GM18861 (cell line): ENCODE data around the gene ERVFRD-1.
A peak's percentile ranks its signal among the peaks of the same experiment; 100 is the strongest.

Experiments used
- ATAC-seq: cut with Tn5 transposase; IDR thresholded peaks from one replicate; pipeline ENCODE4 v1.9.1; 2021; ENCODE audit not compliant: unreplicated experiment

The ERVFRD-1 gene, protein sequence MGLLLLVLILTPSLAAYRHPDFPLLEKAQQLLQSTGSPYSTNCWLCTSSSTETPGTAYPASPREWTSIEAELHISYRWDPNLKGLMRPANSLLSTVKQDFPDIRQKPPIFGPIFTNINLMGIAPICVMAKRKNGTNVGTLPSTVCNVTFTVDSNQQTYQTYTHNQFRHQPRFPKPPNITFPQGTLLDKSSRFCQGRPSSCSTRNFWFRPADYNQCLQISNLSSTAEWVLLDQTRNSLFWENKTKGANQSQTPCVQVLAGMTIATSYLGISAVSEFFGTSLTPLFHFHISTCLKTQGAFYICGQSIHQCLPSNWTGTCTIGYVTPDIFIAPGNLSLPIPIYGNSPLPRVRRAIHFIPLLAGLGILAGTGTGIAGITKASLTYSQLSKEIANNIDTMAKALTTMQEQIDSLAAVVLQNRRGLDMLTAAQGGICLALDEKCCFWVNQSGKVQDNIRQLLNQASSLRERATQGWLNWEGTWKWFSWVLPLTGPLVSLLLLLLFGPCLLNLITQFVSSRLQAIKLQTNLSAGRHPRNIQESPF

DNA sequence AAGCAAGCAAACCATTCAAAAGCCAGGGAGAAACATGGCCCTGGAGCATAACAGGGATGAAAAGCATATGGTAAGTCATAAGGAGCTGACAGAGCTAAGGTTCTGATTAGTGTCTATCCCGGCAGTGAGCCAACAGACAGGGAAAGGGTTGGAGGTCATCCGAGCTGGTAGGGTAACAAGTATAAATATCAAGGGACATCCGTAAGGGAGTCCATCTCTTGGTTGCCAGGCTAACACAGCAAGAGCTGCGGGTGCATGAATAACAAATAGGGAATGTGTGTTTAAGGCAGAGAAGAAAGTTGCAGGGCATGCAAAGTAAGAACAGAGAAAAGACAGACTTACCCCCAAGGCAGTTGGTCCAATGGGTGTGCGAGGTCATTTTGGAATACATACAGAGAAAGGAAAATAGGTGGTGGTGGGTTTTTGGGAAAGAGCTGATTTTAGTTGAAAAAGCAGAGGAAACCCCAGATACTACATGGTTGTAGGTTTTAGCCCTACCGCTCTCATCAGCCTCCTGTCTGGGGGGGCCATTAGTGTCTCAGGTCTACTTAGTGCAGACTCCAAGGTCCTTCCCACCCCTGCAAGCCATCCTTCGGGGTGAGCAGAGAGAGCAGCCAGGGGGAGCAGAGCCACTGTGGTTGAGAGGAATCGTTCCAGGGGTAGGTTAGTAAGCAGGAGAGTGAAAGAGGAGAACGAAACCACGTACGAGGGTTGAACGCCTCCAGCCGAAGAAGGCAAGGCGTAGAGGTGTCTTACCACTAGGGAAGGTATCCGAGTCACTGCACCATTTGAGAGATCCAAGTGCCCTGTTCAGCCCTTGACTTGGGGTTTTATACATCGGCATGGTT is at the start of gene ERVFRD-1:
TSS of gene ERVFRD-1 (minus strand) at position 805 of the 848 bp plus-strand sequence. CDS start 6,415 bp downstream, outside the sequence.
- no peak for ATAC-seq

DNA sequence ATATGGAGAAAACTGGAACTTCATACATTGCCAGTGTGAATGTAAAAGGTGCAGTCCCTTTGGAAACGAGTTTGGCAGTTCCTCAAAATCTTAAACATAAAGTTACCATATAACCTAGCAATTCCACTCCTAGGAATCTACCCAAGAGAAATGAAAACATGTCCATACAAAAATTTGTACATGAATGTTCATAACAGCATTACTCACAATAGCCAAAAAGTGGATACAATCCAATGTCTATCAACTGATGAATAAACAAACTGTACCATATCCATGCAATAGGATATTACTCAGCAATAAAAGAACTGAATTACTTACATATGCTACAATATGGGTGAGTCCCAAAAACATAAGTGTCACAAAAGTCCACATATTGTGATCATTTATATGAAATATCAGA is 48.7 kb upstream of the ERVFRD-1 start:
- ATAC-seq: no peak

DNA sequence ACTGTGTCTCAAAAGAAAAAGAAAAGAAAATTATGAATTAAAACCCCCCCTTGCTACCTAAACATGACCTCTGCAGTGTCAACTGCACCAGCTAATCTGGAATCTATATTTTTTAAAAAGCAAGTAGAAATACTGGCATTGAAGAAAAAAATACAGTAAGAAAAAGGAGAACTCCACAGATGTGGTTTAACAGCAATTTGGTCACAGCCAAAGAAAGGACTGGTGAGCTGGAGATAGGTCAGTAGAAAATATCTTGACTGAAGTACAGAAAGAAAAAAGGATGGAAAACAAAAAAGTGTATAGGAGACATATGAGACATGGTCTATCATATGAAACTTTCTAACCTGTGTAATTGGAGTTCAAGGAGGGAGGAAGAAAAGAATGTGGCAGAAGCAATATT is 44.1 kb upstream of the ERVFRD-1 start:
- no peak for ATAC-seq

DNA sequence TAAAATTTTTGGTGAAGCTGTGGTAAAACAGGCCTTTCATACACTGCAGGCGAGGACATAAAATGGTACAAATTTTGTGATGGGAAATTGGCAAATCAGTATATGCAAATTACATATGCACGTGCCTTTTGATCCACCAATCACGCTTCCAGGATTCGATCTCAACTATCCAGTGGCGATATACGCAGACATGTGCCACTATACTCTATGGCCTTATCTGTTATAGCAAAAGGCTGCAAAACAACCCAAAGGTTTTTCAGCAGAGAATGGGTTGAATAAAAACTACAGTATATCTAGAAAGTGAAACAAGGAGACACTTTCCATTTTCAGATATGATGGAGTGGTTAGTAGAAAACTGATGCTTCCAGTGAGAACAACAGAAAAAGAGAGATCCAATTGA is 41.9 kb upstream of the ERVFRD-1 start:
- no peak for ATAC-seq

DNA sequence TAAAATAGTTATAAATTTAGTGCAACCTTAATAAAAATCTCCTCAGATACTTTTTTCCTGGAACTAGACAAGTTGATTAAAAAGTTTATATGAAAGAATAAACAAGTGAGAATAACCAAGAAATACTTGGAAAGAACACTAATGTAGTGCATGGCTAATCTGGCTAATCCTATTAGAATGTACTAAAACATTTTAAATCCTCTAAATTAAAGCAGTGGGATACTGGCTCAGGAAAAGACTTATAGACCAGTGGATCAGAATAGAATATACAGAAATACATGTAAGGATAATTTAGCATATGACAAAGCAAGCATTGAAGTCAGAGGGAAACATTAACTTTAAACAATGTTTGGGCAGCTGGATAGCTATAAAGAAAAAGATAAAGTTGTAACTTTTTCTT is 41.1 kb upstream of the ERVFRD-1 start:
- ATAC-seq: no peak

DNA sequence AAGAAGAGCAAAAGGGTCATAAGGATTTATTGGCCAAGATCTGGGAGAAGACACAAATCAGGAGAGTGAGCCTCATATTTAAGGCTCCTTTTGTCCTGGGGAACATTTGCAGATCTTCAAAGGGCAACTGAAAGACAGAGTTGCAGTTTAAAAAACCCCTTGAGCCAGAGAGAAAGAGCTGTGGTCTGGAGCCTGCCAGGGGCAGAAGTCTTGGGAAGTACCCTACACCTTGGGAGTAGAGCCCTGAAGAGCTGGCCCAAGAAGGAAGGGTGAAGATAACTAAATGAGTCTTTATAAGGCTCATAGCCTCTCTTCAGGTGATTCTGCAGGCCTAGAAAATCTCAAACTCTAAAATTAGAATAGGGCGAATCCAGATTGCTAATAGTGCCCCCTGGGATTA is 40.0 kb upstream of the ERVFRD-1 start:
- no peak for ATAC-seq

DNA sequence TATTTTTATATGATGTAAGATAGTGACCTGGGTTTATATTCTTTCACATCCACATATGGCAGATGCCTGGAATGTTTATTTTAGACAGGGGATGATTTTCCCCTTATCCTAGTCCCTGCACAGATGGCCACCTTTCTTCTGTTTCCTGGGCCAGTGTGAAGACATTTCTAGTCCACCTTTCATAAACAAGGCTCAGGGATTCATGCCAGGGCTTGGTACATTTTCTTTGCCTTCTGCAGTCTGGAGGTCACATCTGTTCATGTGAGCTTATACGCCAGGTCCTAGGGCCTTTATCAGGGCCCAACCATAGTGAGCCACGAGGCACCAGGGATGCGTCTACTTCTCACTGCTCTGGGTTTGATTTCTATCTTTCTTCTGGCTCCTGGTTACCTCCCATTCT is 38.0 kb upstream of the ERVFRD-1 start:
- ATAC-seq: no peak

DNA sequence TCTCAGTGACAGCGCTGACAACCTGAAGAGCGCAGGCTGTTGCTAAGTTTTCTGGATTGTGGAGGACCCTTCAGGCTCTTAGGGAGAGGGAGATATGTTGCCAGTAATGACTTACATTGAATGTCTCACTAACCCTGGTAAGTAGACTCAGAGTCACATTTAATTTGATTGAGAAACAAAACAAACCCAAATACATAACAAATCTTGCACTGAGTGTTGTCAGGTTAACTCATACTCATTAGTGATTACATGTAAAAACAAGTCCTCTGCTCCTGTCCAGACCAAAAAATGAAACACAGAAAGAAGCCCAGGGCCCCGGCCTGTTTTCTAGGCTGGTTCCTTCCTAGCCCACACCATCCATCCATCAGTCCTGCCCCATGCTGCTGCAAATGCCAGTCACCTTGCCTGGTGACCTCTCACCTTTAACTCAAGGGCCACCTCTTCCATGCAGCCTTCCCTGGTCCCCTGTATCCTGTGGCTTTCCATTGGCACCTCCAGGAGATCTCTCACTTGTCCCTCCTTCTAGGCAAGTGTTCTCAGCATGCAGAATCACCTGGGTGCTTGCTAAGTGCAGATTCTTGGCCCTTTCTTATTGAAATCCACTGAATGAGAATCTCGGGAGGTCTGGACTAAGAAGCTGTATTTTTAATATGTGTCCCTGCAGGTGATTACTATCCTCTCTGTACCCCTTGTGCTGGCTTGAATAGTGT is 34.7 kb upstream of the ERVFRD-1 start:
- no peak for ATAC-seq

DNA sequence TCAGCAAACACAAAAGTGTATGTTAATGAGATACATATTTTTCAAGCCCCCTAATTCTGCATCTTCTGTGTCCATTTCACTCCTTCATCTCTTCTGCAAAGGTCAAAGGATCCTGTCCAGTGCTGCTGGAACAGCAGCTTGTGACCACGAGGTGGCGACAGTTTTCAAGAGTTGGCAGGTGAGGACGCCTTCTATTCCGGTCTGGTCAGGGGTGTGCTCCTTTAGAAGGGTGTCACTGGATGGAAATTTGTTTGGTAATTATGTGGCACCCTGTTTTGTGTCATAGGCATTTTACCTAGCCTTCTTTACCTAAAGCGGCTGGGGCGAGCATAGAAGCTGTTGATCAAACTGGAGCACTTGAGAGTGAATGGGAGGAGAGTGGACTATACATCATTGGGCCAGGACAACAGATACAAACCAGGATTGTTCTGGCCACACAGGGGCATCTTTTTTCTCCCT is 32.9 kb upstream of the ERVFRD-1 start:
- peak; percentile 72 for ATAC-seq

DNA sequence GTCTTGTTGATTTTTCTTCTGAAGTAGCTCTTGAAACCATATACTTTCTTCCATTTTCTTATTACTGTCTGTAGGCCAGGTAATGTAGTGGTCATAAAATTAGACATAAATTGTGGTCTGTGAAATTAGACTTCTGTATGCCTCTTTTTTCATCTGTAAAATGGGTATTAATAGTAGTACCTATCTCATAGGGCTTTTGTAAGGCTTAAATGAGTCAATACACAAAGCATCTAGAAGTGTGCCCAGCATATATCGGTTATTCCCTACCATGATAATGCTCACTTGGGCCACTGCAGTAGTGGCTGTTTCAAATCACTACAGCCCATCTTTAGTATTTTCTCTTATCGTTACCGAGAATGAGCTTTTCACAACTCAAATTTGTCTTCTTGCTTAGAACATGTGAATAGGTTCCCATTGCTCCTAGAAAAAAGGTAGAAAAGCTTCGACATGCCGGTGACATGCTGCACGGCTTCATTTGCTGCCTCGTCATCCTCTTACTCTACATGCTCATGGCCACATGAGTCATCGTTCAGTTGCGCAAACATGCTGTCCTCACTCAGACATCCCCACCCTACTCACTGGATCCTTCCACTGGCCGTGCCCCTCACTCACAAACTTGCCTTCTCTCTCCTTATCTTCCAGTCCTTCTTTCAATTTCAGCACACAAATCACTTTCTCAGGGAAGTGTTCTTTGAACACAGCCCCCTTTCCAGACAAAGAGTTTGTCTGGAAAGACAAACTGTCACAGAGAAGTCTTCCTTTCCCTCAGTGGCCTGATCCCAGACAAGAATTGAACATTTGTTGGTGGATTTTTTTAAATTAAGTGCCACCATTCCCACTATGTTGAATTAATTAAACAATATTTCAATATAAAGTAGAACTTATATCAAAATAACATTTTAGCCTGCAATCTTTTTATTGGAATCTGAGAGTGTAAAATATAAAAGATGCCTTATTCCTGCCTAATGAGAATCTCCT is 32.2 kb upstream of the ERVFRD-1 start:
- ATAC-seq: no peak

DNA sequence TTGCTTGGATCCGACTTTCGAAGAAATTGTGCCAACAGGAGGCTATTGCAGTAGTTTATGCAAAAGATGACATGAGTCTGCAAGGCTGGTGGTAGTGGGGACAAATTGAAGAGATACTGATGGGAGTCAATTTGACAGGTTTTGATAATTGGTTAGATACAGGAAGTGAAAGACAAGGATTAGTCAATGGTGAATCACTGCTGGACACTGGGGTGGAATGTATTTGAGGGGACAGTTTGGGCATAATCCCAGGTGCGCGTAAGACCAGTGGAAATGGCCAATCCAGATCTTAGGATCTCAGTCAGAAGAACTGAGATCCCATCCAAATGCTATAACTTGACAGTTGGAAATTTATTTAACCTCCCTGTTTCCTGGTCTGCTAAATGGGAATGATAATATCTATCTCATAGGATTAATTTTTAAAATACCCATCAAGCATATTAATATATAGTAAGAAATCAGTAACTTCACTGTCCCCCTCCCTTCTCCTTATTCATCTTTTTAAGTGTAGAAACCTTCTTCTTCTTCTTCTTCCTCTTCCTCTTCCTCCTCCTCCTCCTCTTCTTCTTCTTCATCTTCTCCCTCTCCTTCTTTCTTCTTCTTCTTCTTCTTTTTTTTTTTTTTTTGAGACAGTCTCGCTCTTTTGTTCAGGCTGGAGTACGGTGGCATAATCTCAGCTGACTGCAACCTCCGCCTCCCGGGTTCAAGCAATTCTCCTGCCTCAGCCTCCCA is 30.9 kb upstream of the ERVFRD-1 start:
- no peak for ATAC-seq

DNA sequence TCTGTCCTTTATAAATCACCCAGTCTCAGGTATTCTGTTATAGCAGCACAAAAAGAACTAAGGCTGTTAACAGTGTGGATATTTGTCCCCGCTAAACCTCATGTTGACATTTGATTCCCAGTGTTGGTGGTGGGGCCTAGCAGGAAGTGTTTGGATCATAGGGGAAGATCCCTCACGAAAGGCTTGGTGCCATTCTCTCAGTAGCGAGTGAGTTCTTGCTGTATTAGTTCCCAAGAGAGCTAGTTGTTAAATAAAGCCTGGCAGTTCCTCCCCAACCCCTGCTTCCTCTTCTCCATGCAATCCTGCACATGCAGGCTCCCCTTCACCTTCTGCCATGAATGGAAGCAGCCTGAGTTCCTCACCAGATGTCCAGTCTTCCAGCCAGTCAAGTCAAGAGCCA is 29.8 kb upstream of the ERVFRD-1 start:
- no peak for ATAC-seq

DNA sequence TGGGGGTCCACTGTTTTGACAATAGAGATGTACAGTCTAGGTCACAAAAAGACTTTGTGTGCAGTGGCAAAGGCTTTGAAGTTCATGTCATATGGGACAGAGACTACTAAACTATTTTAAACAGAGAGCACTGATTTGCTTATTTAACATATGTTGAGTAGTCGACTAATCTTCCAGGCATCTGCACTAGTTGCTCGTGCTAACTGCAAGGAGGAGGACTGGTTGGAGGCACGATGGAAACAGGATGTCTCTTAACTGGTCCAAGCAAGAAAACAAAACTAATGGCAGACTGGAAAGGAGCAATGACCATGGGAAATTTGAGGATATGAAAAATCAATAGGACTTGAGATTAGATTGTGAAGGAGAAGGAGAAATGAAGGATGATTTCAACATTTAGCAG is 28.5 kb upstream of the ERVFRD-1 start:
- ATAC-seq: no peak

DNA sequence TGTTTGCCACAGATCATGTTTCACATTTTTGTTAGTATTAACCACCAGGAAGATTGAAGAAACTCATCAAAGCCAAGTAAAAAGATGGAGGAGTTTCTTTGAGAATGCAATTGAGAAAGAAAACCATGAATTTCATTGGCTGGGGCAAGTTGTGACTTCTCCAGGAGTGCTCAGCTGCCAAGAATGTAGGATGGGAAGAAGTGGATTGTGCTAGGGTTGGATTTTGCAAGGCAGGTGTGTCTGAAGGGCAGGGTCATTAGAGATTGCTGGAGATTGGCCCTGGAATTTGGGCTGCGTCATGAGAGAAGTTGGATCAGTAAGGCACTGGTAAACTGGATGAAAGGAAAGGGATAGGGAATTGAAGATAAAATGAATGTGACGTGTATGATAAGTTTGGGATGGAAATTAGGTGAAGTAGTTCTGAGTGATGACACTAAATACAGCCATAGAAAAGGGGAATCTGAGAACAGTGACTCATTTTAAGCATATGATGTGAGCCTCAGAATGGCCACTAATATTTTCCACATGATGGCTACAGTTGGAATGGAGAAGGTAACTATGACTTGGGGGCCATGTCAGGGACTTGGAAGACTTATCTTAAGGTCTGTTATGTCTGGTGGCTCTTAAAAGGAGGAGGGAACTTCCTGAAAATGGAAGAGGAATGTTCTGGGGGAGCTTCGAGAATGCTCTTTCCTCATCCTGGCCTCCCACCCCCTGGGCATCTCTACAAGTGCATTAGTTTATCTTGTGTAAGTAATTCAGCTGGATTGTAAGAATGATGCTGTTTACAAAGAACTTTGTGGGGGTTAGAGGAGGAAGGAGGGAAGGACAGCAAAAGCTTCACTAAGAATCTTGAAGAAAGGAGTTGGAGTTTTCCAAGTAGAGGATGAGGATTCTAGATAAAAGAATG is 27.8 kb upstream of the ERVFRD-1 start:
- ATAC-seq: peak; percentile 58

DNA sequence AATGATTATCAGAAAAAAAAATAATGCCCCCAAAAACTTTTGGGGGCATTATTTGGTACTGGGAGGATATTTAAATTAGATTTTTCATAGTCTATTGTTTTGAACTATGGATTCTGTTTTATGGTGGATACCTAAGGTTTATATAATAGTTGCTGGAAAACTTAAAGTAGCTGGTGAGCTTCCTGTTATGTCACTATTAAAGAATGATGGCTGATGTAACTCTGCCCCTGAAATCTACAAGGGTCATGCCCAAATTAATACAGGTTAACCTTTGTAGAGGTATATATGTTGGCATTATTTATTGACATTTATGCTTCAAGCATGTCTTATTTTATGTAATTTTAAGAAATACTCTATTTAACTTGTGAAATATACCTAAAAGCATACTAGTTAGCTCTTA is 25.3 kb upstream of the ERVFRD-1 start:
- no peak for ATAC-seq

DNA sequence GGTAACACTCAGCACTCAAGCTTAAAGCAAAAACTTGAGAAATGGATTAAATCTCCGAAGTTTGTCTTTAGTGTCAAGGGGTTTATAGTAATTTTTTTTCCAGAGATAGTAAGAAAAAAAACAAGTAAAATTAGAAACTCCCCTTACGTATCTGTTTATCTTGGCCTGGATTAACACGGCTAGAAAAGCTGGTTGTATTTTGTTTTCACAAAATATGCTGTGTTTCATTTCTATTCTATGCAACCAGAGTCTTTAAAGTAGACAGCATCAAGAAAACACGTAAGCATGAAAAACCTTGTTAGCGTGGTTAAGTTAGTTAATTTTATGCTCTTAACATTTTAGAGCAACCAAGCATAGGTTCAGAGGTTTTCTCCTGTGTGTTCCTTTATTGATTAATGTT is 21.8 kb upstream of the ERVFRD-1 start:
- ATAC-seq: no peak

DNA sequence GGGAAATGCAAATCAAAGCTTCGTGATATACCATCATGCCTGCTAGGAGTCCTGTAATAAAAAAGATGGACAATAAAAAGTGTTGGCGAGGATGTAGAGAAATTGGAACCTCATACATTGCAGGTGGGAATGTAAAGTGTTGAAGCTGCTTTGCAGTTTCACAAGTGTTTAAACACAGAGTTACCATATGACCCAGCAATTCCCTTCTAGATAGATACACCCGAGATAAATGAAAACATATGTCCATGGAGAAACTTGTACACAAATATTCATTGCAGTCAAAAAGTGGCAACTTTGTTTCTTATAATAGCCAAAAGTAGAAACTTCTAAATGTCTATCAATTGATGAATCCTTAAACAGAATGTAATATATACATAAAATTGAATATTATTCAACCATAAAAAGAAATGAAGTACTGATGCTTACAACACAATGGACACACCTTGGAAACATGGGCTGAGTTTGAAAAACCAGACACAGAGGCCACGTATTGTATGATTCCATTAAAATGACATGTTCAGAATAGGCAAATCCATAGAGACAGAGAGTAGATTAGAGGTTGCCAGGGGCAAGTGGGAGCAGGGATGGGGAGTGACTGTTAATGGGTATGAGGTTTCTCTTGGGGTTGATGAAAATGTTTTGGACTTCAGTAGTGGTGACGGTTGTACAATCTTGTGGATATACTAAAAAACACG is 20.8 kb upstream of the ERVFRD-1 start:
- ATAC-seq: no peak

DNA sequence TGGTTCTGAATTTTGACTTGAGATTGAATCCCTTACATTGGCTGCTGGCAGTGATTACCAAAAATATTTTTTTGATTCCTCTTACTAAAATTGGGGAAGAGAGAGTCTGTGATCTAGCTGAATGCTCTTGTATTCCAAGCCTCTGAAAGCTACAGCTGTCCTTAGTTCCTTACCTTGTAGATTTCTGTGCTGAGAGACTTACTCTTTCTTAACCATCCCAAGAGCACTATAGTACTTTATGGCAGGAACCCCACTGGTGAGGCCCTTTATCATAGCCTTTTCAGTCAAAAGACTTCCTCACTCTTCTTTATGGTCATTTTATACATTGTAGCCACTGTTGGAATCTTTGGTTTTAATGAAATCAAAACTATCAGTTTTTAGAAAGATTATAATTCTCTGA is 19.1 kb upstream of the ERVFRD-1 start:
- ATAC-seq: no peak
